CD4-positive, alpha-beta T cell treated with Interleukin-6 at 100 ng/mL for 8 hours (primary cell): ENCODE data around the gene TMEM119.
"Not testable (repeated sequence)": the region's sequence is repeated elsewhere in the genome, so short reads cannot be mapped to it uniquely, and the experiment has no call there.

ENCODE experiments used
- DNase-seq: peaks from one replicate; pipeline ENCODE4 v3.0.0-alpha.2; 2020; ENCODE audit warnings: mixed read lengths, low spot score

The TMEM119 gene

DNA sequence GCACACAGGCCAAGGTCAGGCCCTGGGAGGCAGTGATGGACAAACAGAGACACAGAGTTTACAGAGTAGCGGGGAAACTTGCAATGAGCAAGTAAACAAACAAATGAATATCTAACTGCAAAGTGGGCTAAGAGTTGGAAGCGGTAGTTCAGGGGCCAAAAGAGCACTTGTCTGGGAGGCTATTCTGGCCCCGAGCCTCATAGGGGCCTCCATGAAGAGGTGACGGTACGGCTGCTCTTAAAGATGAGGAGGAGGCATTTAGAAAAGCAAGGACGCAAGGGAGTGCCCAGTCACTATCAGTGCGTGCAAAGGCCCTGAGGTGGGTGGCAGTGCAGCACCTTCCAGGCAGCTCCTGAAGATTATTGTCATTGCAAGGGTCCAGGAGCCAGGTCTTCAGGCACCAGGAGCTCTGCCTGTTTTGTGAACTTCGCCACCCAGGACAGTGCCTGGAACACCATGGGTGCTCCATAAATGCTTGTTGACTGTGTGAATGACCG is 4.4 kb upstream of the TMEM119 start:
- DNase-seq = no peak

DNA sequence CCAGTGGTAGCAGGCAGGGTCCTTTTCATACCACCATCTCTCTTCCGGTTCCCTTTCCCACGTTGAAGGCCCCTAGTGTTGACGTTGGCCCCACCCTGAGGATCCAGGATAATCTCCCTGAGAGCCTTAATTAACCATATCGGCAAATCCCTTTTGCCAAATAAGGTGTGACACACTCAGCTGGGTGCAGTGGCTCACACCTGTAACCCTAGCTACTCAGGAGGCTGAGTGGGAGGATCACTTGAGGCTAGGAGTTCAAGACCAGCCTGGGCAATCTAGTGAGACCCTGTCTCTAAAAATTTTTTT is 2.8 kb upstream of the TMEM119 start:
- no peak for DNase-seq

DNA sequence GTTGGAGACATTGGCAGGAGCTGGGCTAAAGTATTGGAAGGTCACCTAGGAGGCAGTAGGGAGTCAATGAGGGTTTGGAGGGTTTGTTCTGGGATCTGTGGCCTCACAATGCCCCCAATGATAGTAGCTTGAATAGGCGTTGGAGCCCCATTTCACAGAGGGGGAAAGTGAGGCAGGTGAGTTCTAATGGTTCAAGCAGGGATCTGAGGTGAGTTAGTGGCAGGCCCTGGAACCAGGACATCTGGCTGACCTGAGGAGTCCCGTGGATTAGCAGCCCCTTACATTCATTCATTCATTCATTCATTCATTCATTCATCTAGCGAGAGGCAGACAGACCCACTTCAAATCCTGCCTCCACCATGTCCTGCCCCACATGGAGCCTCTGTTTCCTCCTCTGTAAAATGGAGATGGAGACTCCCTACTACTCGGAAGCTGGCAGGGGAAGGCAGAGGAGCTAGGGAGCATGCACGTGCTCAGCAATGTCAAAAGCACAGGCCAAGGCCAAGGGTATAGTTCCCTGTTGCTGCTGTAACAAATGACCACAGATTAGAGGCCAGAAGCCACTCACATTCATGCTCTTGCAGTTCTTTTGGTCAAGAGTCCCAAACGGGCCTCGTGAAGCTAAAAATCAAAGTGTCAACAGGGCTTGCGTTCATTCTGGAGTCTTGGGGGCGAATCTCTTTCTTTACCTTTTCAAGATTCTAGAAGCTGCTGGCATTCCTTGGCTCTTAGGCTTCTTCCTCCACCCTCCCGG is 2.2 kb upstream of the TMEM119 start:
- no peak for DNase-seq

DNA sequence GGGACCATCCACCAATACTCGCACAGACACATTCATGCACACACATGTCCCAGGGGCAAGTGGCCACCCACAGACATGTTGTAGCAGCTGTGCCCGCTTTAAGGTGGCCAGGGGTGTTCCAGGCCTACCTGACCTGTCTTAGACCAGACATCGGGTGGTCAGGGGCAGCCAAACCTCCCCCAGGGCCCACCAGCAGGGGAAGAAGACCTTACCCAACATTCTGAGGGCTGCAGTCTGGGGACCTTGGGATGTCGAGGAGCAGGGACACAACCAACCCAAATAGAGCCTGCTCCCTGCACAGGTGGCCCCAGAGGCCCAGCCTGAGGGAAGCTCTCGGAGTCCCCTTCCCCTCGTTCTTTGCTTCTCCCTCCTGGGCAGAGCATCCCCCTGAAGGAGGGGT is 1.7 kb upstream of the TMEM119 start:
- no peak for DNase-seq

DNA sequence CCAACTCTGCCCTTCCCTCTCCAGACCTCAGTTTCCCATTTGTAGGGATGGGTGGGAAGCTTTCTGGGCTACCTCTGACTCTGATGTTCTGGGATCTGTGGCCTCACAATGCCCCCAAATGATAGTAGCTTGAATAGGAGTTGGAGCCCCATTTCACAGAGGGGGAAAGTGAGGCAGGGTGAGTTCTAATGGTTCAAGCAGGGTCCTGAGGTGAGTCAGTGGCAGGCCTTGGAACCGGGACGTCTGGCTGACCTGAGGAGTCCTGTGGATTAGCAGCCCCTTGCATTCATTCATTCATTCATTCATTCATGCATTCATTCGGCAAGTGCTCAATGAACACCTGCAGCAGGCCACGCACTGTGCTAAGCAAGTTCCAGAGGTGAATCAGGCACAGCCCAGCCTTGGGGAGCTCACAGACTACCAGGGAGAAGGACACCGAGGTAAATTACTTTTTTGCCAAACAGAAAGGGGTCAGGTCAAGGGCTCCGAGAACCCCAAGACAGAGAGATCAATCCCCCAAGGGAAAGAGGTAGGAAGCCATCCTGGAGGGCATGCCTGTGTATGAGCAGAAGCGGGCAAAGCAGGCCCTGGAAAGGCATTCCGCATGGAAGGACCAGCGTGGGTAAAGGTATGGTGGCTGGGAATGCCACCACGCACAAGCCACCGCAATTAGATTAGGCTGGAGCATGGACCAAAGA is 818 bp upstream of the TMEM119 start:
- DNase-seq = no peak

DNA sequence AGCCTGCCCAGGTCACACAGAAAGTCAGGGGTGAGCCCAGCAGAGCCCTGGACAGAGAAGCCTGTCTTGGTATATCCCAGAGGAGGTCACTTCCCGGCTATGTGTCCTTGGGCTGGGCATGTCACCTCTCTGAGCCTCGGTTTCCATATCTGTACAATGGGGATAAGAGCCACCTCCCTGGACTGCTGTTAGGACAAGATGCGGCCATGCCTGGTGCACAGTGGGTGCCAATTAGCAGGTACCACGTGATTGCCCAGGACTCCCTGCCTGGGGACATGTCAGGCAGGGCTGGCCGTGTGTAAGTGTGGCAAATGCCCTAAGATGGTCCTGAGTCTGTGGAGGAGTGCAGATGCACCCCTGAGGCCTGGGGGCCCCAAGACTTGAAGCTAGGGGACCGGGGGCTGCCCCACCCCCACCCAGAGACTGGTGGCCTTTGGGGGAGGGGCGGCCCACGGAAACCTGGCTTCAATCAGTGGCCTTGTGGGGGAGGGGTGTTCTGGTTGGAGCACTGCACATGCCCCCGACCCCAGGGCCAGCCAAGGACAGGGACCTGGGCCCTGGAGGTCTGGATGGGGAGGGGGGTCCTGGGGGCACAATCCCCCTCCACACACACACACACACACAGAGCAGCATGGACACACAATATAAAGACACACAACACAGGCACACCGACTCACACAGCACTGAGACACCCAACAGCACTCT is 878 bp downstream of the TMEM119 start:
- no peak for DNase-seq

DNA sequence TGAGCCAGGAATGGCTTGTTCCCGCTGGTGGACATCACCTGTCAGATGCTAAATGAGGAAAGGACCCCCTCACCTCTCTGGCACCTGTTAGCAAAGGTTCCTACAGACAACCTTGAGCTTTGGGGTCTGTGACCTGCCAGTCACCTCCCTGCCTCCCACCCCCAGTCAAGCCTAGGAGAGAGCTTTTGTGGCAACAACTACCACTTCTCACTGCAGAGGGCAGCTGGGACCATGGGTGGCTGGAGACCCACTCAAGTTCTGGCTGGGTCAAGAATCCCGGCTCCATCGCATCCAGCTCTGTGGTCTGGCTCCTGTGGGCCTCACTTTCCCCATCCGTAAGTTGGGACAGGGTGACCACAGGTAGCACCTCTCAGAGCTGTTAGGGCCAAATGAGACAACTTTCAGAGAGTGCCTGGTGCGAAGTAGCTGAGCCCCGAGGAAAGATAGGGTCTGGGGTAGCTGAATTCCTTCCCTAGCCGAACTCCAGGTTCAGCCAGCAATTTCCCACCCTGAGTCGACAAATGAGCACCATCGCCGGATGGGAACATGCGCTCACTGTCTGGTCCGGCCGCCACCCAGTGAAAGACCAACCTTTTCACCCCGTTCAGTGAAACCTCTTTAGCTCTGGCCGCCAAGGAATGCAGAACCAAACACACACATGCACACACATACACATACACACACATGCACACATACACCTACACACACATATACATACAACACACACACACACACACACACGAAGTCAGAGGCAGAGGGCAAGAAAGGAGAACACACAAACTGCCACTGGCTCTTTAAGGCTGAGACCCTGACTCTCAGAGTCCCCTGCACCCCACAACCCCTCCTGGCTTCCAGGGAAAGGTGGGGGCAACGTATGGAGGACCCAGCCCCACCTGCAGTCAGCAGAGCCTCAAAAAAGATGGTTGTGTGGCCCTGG is 1.9 kb downstream of the TMEM119 start:
- no peak for DNase-seq

DNA sequence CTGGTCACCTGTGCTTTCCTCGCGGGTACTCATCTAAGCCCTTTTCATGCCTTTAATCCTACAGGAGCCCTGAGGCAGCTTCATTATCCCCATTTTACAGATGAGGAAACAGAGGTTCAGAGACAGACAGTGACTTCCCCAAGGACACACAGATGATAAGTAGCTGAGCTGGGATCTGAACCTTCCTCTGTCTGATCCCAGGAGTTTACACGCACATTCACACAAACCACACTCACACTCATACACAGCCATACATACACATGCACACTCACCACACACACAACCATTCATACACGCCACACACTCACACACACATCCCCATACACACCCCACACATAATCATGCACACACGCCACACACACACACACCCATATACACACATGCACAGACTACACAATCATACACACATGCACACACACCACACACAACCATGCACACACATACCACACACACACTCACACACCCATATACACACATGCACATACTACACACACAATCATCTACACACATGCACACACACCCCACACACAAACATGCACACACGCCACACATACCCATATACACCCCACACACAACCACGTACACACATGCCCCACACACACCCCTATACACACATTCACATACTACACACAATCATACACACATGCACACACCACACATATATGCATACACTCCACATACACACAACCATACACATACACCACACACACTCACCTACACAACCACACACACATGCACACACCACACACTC is 2.7 kb downstream of the TMEM119 start:
- no peak for DNase-seq

DNA sequence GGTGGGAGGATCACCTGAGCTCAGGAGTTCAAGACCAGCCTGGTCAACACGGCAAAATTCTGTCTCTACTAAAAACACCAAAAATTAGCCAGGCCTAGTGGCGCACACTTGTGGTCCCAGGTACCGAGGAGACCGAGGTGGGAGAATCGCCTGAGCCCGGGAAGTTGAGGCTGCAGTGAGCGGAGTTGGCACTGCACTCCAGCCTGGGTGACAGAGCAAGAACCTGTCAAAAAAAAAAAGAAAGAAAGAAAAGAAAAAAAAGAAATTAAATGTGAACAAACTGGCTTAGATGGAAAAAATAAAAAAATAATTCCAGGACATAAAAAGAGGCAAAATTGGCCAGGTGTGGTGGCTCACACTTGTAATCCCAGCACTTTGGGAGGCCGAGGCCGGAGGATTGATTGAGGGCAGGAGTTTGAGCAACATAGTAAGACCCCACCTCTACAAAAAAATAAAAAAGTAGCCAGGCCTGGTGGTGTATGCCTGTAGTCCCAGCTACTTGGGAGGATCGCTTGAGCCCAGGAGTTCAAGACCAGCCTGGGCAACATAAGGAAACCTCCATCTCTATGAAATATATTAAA is 3.5 kb downstream of the TMEM119 start:
- DNase-seq = no peak

DNA sequence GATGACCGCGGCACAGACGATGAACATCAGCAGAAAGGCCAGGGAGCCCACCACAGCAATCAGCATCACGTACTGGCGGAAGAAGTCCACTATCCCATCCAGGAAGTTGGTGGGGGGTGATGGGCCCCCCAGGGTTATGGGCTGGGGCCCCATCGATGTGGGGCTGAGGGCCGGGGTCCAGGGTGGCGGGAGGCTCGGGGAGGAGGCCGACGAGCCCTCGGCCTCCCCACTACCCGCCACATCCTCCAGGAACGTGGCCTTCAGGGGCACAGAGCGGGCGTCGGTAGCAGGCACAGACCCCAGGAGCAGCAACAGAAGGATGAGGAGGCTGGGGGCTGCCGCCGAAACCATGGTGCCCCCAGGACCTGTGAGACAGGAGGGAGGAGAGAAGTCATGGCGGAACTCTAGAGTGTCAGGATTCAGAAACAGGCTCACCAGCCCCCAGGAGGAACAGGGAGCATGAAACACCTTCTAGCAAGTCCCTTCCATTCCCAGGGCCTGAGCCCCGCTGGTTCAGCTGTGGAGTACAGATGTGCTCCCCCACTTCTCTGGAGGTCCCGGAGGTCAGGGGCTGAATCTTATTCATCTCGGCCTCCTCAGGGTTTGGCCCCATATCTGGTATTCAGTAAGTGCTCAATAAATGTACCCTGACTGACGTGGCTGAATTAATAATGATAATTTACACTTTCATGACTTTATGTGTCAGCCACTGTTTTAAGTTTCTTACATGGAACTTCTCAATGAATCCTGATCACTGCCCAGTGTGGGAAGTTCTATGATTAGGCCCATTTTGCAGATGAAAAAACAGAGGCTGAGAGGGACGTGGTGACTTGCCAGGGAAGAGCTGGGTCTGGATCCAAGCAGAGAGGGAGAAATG is 5.6 kb downstream of the TMEM119 start:
- DNase-seq = no peak

DNA sequence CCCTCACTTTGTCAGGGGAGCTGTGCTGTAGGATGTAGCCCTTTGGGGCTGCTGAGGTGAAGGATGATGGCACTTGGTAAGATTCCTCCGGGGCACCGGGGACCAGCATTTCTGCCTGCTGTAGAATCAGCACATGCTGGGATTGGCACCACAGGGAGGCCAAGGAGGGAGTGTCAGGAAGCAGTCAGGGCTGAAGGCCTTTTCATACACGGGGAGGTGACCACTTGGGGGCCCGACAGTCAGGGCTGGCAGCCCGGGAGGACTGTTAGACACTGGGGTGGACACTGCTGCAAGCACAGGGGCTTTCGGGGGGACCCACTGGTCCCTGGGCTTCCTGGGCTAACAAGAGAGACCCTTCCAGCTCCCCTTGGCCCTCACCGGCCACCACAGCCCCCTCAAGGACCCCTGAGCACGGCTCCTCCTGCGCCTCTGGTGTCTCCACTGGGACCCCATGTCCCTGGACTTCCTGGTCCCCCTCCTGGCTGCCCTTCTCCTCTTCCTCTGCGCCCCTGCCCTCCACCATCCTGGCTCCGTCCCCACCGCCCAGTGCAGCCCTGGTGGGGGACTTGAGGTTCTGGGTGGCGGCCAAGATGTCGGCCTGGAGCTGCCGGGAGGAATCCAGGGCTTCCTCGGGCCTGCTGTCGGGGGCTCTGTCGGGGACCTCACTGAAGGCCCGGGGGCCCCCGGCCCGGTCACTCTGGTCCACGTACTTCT is 6.5 kb downstream of the TMEM119 start:
- DNase-seq = no peak

DNA sequence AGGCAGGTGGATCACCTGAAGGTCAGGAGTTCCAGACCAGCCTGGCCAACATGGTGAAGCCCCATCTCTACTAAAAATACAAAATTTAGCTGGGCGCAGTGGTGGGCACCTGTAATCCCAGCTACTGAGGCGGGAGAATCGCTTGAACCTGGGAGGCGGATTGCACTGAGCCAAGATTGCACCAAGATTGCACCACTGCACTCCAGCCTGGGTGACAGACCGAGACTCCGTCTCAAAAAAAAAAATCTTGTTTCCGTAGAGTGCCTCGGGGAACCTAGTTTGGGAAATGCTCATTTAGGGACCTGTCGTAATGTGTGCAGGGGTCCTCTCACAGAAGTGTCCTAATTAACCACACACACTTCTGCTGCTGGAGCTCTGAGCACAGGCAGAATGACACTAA is 7.4 kb downstream of the TMEM119 start:
- DNase-seq = not testable (repeated sequence)

DNA sequence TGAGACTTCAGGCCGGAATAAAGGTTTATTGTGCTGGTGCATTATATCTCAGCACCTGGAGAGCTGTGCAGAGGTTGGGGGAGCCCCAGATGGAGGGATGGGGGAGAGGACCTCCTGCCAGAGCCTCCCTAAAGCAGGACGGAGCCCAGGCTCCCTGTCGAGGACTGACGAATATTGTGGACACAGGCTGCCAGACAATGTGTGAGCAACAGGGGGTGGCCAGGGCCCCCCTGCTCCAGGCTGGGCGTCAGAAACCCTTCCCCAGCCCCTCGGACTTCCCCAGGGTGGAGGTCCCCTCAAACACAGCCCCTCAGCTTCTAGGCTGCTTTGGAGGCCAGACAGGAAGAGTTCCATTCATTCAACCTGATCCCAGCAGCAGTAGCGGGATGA is 8.0 kb downstream of the TMEM119 start:
- DNase-seq = no peak

DNA sequence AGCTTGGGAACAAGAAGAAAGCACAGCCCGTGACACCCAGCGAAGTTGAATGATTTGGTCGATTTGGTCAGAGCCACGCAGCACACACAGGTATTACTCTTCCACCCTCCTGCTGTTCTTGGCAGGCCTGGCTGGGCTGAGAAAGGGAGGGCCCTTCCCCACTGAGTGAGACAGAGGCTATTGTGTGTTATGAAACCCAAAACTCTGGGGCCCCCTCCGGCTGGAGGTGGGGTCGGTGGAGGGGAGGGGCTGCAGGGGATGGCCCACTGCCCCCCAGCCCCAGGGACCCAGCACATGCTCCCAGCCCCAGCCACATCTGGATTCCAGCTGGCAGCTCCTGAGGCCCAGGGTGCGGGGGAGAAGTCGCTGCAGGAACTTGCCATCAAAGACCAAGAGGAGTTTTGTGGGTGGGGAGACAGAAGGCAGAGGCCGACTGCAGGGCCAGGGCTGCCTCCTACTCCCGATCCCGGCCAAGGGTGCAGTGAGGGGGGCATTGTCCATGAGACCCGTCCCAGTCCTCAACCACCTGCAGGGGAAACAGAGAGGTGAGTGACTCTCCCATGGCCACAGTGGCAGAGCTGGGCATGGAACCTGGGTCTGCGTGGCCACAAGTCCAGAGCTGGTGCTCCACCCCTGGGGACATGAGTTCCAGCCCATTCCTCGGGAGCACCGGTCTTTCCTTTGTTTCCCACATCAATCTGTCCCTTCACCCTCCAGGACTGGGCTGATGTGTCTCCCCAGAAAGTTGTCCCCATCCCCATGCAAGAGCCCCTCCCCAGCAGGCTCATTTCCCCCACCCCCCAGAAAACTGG is 8.7 kb downstream of the TMEM119 start:
- no peak for DNase-seq

DNA sequence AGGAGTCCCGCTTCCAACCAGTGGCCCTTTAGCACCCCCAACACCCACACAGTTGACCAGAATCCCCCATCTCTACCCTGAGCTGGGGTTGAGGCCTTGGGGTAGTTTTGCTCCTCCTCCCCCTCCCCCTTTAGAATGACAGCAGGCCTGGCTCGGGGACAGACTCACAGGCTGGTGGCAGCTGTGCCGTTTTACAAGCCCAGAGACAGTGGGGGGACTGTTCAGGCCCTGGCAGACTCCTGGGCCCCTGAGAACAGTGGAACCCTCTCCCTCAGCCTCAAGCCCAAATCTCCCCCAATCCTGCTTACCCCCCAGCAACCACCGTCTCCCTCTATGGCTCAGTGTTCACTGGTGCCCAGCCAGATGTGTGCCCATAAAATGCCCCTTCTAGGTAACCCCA is 10.1 kb downstream of the TMEM119 start:
- DNase-seq = no peak

DNA sequence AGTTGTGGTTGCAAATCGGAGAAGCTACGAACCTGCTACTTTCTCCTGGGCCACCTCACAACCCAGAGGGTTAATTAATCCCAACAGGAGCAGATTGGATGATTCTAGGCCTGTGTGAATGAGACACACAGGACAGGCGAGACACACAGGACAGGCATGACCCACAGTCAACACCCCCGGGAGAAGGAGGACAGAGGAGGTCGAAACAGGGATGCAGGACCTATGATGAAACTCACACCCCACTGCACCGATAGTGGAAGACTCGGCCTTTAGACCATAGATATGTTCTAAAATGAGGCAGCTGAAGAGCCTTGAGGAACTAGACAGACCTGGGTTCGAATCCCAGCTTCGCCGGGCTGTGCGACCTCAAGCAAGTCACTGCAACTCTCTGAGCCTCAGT is 11.6 kb downstream of the TMEM119 start:
- no peak for DNase-seq

DNA sequence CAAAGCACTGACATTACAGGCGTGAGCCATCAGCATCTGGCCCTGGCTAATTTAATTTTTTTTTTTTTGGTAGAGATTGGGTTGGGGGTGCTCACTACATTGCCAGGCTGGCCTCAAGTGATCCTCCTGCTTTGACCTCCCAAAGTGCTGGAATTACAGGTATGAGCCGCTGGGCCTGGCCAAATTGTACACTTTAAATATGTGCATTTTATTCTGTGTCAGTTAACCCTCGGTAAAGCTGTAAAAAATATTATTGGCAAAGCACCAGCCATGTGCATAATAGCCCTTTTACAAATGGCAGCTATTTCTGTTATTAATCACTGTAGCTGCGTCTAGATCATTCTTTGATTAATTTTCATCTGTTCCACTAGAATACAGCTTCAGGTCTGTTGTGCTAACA is 12.0 kb downstream of the TMEM119 start:
- DNase-seq = no peak

DNA sequence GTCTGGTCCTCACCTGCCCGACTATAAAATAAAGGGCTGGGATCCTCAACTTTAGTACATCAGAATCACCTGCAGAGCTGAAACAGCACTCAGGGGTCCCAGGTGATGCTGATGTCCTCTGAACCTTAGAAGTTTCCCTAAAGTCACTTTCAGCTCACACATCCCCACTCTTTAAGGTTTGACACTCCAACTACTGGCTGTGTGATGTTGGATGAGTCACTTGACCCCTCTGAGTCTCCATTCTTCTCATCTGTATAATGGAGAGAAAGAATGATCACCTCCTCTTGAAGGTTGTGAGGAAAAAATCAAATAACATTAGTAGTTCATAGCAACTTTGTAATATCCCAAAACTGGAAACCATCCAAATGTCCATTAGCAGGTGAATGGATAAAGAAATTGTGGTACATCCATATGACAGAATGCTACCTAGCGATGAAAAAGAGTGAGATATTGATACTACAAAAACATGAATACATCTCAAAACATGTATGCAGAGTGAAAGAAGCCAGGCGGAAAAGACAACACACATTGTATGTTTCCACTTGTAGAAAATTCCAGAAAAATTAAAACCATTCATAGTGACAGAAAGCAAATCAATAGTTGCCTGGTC is 13.3 kb downstream of the TMEM119 start:
- no peak for DNase-seq
